Sigmoid colon (tissue), 4 donors: ENCODE measurements around the gene LTBR.
A peak's percentile ranks its signal among the peaks of the same experiment; 100 is the strongest.

Source experiments
- CTCF ChIP-seq, 4 experiments: fragments of 450-650 bp in 3 of 4; fragments of 200-600 bp in 1 of 4; IDR thresholded peaks; one replicate each; pipeline ENCODE4 v1.5.1; 2016 to 2019; ENCODE audit warnings: antibody characterized with exemption in 4 of 4, mild to moderate bottlenecking in 3 of 4, moderate library complexity in 2 of 4
- EP300 ChIP-seq, 4 donors: sonication (generic); formaldehyde crosslinking; IDR thresholded peaks; one replicate each; pipeline ENCODE4 v1.6.1; 2017; ENCODE audit warnings: antibody characterized with exemption in 4 of 4
- POLR2A ChIP-seq, 2 donors: fragments of 450-650 bp; IDR thresholded peaks; one replicate each; pipeline ENCODE4 v1.6.1; 2016; ENCODE audit warnings: antibody characterized with exemption in 2 of 2, mild to moderate bottlenecking in 2 of 2, moderate library complexity in 2 of 2

GRCh38 chr12:6392504-6392903 is 8.5 kb downstream of the LTBR start:
- no peak for TF ChIP-seq CTCF (IDR thresholded peaks at IDR 0.05)
- peak in 1 of 4 donors; percentile 29 for TF ChIP-seq EP300 (IDR thresholded peaks at IDR 0.05)
- TF ChIP-seq POLR2A (IDR thresholded peaks at IDR 0.05): peak in 1 of 2 donors; percentile 59
